Smooth muscle cell (in vitro differentiated cells): ENCODE measurements around the gene ZNF831. TPM values are rescaled to one million over a fixed set of nuclear protein-coding genes. Genes with fewer than 3 reads are reported as not detected.

Experiments used
- DNase-seq: peaks from one replicate; lab custom pipeline; 2025; ENCODE audit not compliant: unreplicated experiment; lab: John Stamatoyannopoulos, UW
- H2AFZ ChIP-seq: fragments of 200-600 bp; sonication (generic); 2 replicates; pipeline ENCODE4 v1.6.0; 2016; ENCODE audit warnings: antibody characterized with exemption, low read depth, mild to moderate bottlenecking
- H3F3A ChIP-seq: fragments of 200-600 bp; sonication (generic); 2 replicates; pipeline ENCODE4 v1.6.0; 2017; ENCODE audit warnings: antibody characterized with exemption, low read depth
- H3K27ac ChIP-seq: fragments of 200-600 bp; sonication (generic); 2 replicates; pipeline ENCODE4 v1.5.1; 2016; ENCODE audit warnings: low read depth, mild to moderate bottlenecking
- H3K27me3 ChIP-seq: fragments of 200-600 bp; sonication (generic); 2 replicates; pipeline ENCODE4 v1.6.1; 2016; ENCODE audit warnings: low read depth, mild to moderate bottlenecking
- H3K36me3 ChIP-seq: fragments of 200-600 bp; sonication (generic); 2 replicates; pipeline ENCODE4 v1.5.1; 2016; ENCODE audit warnings: low read depth
- H3K4me1 ChIP-seq: fragments of 200-600 bp; sonication (generic); 2 replicates; pipeline ENCODE4 v1.5.1; 2016; ENCODE audit warnings: low read depth
- H3K4me2 ChIP-seq: fragments of 200-600 bp; sonication (generic); 2 replicates; pipeline ENCODE4 v1.6.0; 2016; ENCODE audit warnings: mild to moderate bottlenecking
- H3K4me3 ChIP-seq: fragments of 200-600 bp; sonication (generic); 2 replicates; pipeline ENCODE4 v1.5.1; 2016; ENCODE audit warnings: mild to moderate bottlenecking
- H3K79me2 ChIP-seq: fragments of 200-600 bp; sonication (generic); 2 replicates; pipeline ENCODE4 v1.6.0; 2016; ENCODE audit warnings: low read depth, mild to moderate bottlenecking
- H3K9ac ChIP-seq: fragments of 200-600 bp; sonication (generic); 2 replicates; pipeline ENCODE4 v1.6.0; 2016; ENCODE audit warnings: low read depth
- H3K9me3 ChIP-seq: fragments of 200-600 bp; sonication (generic); replicated peaks from 2 replicates; pipeline ENCODE4 v1.5.1; 2016; ENCODE audit warnings: low read depth
- H4K20me1 ChIP-seq: fragments of 200-600 bp; sonication (generic); 2 replicates; pipeline ENCODE4 v1.6.0; 2016; ENCODE audit warnings: low read depth
- WGBS: methylation state at CpG from one replicate; pipeline ENCODE4 v1.1.7; 2016; ENCODE audit warnings: low lambda C conversion rate; 5-methylcytosine and 5-hydroxymethylcytosine counted together
- polyA plus RNA-seq: library from polyadenylated mRNA; unstranded; fragments of >200 nt; fragmentation: Nextera tagmentation; extraction: Ambion mirVana; gene quantifications from 2 replicates; pipeline ENCODE4 v1.2.1, GENCODE V29; 2016
- total RNA-seq: library from RNA; depleted of rRNA; stranded (reverse); fragments of >200 nt; gene quantifications from 2 replicates; pipeline ENCODE4 v1.2.3, GENCODE V29; 2014
- TF ChIP-seq, protein P1 (sequence below): fragments of 200-600 bp; sonication (generic); IDR thresholded peaks from 2 replicates; pipeline ENCODE4 v1.5.1; 2017; ENCODE audit warnings: borderline replicate concordance, mild to moderate bottlenecking, antibody characterized with exemption; ENCODE audit not compliant: insufficient read depth, poor library complexity, severe bottlenecking

The ZNF831 gene
- total and polyA plus RNA-seq, 2 experiments from 2014 or later = not detected

DNA sequence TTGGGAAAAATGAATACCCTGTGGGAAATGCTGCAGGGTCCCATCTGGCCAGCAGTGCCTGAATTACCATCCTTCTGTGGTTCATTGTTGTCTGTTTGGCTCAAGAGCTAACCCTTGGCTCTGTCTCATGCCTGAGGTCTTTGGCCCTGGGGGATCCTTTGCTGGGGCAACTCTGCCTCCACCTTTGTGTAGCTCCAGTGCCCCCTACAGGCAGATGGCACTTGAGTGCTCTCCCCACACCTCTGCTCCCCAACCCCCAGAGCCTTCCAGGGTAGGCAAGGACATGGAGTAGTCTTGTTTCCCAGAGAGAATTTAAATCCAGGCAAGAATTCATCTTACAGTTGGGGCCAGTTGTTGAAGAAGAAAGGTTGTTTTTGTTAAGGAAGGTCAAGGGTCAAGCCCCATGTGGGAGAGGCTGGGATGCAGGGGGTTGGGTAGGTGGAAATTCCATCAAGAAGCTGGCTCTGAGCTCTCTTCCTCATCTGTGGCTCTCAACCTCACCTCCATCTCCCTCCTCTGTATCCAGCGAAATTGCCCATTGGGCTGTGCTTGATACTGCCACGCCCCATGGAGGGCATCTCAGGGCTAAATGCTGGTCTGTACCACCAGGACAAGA lies 44.2 kb downstream of the ZNF831 start:
- Histone ChIP-seq H3F3A (no peaks in the 10 kb centered on the region), H3K36me3 (no peaks in the 10 kb centered on the region), H3K27ac (no peak overlapping the region), H2AFZ (no peak overlapping the region), H3K4me3 (no peak overlapping the region), H3K79me2 (no peaks in the 10 kb centered on the region), H3K4me1 (no peaks in the 10 kb centered on the region), H3K9ac (no peak overlapping the region), H4K20me1 (no peaks in the 10 kb centered on the region), H3K27me3 (peaks cover 69% of the 10 kb centered on the region), H3K4me2 (no peak overlapping the region), H3K9me3 (no peaks in the 10 kb centered on the region)
- WGBS = 100% methylated on average over 2 of the region's 2 CpGs
- TF ChIP-seq, protein P1, sequence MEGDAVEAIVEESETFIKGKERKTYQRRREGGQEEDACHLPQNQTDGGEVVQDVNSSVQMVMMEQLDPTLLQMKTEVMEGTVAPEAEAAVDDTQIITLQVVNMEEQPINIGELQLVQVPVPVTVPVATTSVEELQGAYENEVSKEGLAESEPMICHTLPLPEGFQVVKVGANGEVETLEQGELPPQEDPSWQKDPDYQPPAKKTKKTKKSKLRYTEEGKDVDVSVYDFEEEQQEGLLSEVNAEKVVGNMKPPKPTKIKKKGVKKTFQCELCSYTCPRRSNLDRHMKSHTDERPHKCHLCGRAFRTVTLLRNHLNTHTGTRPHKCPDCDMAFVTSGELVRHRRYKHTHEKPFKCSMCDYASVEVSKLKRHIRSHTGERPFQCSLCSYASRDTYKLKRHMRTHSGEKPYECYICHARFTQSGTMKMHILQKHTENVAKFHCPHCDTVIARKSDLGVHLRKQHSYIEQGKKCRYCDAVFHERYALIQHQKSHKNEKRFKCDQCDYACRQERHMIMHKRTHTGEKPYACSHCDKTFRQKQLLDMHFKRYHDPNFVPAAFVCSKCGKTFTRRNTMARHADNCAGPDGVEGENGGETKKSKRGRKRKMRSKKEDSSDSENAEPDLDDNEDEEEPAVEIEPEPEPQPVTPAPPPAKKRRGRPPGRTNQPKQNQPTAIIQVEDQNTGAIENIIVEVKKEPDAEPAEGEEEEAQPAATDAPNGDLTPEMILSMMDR = peak; percentile 39
- DNase-seq = no peak

DNA sequence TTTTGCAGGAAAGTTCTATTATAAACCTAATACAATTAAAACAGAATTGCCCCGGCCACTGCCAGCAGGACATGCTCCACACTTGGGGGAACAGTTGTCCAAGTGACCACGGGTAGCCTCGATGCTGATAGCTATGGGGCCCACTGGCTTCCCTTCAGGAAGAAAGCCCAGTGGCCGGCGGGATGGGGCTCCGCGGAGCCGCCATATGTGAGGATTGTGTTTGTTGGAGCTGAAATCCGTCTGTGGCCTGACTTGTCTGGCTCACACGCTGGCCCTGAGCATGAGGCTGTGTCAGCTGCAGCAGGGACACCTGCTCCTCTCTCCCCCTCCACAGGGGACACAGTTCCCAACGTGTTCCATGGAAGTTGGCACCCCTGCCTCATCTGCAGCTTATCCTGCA lies 46.6 kb downstream of the ZNF831 start:
- no peak overlapping the region for H3K4me3 ChIP-seq
- DNase-seq = no peak
- 91% methylated on average over 11 of the region's 11 CpGs for WGBS

DNA sequence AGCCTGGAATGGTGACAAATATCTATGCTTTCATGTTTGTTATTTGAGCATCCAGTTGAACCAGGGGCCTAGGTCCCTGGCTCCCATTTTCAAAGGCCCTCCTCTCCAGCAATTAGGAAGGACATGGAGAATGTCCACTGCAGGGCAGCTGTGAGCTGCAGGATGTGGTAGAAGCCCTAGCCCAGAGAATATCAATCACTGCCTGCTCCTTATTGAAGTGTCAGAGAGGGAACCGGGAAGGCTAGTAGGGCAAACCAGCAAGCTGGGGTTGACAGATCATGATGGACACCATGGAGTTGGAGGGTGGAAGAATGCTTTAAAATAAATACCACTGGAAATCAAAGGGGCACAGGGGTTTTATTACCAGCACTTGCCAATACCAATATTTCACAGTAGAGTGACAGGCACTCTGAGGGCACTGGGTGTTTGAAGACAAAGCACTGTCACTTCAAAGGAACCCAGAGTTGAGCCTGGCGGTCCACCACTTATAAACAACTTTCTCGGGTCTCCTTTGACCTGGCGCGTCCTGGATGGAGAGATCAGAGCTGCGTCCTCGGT lies 47.7 kb downstream of the ZNF831 start:
- Histone ChIP-seq H3K36me3 (no peaks in the 10 kb centered on the region), H3K79me2 (no peaks in the 10 kb centered on the region), H3K27ac (no peak overlapping the region), H3F3A (no peaks in the 10 kb centered on the region), H4K20me1 (no peaks in the 10 kb centered on the region), H3K4me2 (no peak overlapping the region), H3K9me3 (no peaks in the 10 kb centered on the region), H3K9ac (no peak overlapping the region), H3K27me3 (peaks cover 57% of the 10 kb centered on the region), H2AFZ (no peak overlapping the region), H3K4me3 (no peak overlapping the region), H3K4me1 (peaks cover 1% of the 10 kb centered on the region)
- DNase-seq = no peak
- TF ChIP-seq, protein P1 = no peak
- WGBS = 82% methylated on average over 7 of the region's 7 CpGs

More for the DNA sequence above, 46.6 kb downstream of the ZNF831 start:
- no peaks in the 10 kb centered on the region for H3K4me1 ChIP-seq
- H3K9ac ChIP-seq = no peak overlapping the region
- H3K9me3 ChIP-seq = no peaks in the 10 kb centered on the region
- no peaks in the 10 kb centered on the region for H3F3A ChIP-seq
- no peaks in the 10 kb centered on the region for H3K36me3 ChIP-seq
- H4K20me1 ChIP-seq = no peaks in the 10 kb centered on the region
- H3K27ac ChIP-seq = no peak overlapping the region
- TF ChIP-seq, protein P1 = no peak
- H3K4me2 ChIP-seq = no peak overlapping the region
- peaks cover 52% of the 10 kb centered on the region for H3K27me3 ChIP-seq
- no peak overlapping the region for H2AFZ ChIP-seq
- no peaks in the 10 kb centered on the region for H3K79me2 ChIP-seq

DNA sequence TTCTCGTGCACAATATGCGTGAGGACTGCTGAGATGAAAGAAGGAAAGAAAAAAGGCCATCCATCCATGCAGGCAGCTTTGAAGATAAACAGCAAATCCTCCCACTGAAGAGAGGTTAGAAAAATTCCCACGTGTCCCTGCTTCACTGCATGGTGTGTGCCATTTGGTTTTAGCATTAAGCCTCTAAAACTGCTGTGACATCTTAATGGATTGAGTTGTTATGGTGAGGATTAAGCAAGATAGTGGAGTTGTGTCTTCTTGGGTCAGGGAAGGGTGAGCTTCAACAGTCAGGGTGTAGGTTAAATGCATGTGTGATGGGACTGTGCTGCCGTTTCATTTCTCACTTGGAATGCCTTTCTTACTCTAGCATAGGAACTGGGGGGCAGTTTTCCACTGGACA lies 50.5 kb downstream of the ZNF831 start:
- H2AFZ ChIP-seq = no peak overlapping the region
- H3K4me2 ChIP-seq = no peak overlapping the region
- peaks cover 42% of the 10 kb centered on the region for H3K27me3 ChIP-seq
- H3K27ac ChIP-seq = no peak overlapping the region
- H3K4me1 ChIP-seq = peaks cover 19% of the 10 kb centered on the region
- H3K9ac ChIP-seq = no peak overlapping the region
- no peaks in the 10 kb centered on the region for H4K20me1 ChIP-seq
- TF ChIP-seq, protein P1 = no peak
- WGBS = 37% methylated on average over 4 of the region's 4 CpGs
- H3K36me3 ChIP-seq = no peaks in the 10 kb centered on the region
- no peak overlapping the region for H3K4me3 ChIP-seq
- DNase-seq = no peak
- H3K9me3 ChIP-seq = no peaks in the 10 kb centered on the region
- no peaks in the 10 kb centered on the region for H3K79me2 ChIP-seq
- no peaks in the 10 kb centered on the region for H3F3A ChIP-seq
